Suprapubic skin (tissue), 4 donors: ENCODE results near the gene MEIOSIN. TPM values are rescaled to one million over a fixed set of nuclear protein-coding genes. Genes with fewer than 3 reads are reported as not detected.

Experiments
- DNase-seq, 2 donors: peaks; one replicate each; pipeline ENCODE4 v3.0.0-alpha.2; 2019; ENCODE audit warnings: low spot score in 2 of 2
- H3K27ac ChIP-seq: fragments of 200-600 bp; sonication (generic); one replicate; pipeline ENCODE4 v1.5.1; 2019
- H3K27me3 ChIP-seq: fragments of 200-600 bp; sonication (generic); one replicate; pipeline ENCODE4 v1.5.1; 2019
- H3K36me3 ChIP-seq: fragments of 200-600 bp; sonication (generic); one replicate; pipeline ENCODE4 v1.5.1; 2019
- H3K4me1 ChIP-seq: fragments of 200-600 bp; sonication (generic); one replicate; pipeline ENCODE4 v1.5.1; 2019
- H3K4me3 ChIP-seq: fragments of 200-600 bp; sonication (generic); one replicate; pipeline ENCODE4 v1.5.1; 2019; ENCODE audit warnings: mild to moderate bottlenecking
- H3K9me3 ChIP-seq: fragments of 200-600 bp; sonication (generic); one replicate; pipeline ENCODE4 v1.5.1; 2019
- CTCF ChIP-seq, 2 donors: fragments of 200-600 bp in 1 of 2; fragments of 450-650 bp in 1 of 2; sonication (generic) in 1 of 2; IDR thresholded peaks; one replicate each; pipeline ENCODE4 v1.5.1; 2016 to 2019; ENCODE audit warnings: antibody characterized with exemption in 2 of 2, mild to moderate bottlenecking in 1 of 2, moderate library complexity in 1 of 2
- EP300 ChIP-seq: sonication (generic); formaldehyde crosslinking; IDR thresholded peaks from one replicate; pipeline ENCODE4 v1.6.1; 2017; ENCODE audit warnings: antibody characterized with exemption
- POLR2A ChIP-seq, 2 donors: fragments of 450-650 bp; IDR thresholded peaks; one replicate each; pipeline ENCODE4 v1.6.1; 2017; ENCODE audit warnings: antibody characterized with exemption in 2 of 2, mild to moderate bottlenecking in 2 of 2, moderate library complexity in 2 of 2
- POLR2AphosphoS5 ChIP-seq, 3 donors: sonication (generic); formaldehyde crosslinking; IDR thresholded peaks; one replicate each; pipeline ENCODE4 v1.6.1; 2017; ENCODE audit warnings: antibody characterized with exemption in 3 of 3
- WGBS: methylation state at CpG from one replicate; pipeline ENCODE4 v1.1.5; 2018; 5-methylcytosine and 5-hydroxymethylcytosine counted together
- total RNA-seq, 4 donors: library from RNA; depleted of rRNA; stranded (reverse); fragments of >200 nt; gene quantifications; one replicate each; pipeline ENCODE4 v1.1.0, GENCODE V29; 2016

MEIOSIN gene
- total RNA-seq, 4 donors from 2014 or later = not detected

DNA sequence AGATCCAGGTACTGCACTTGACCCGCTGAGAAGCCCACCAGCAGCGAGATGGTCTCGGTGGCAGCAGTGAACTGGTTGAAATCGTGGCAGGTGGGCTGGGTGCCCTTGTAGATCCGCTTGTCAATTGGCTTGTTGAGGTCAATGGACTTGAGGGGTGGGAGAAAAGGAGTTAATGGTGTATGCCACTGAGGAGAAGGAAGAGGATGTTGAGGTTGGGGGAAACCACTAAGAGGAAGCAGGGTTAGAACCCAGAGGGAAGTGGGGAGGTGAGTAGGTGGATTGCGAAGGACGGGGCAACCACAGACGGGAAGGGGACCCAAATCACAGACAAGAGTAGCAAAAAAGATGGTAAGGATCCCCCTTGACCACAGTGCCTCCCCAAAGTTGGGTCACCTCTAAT, 57.7 kb downstream of the MEIOSIN start:
- peaks cover 37% of the 10 kb centered on the region for H3K36me3 ChIP-seq
- no peak overlapping the region for H3K27ac ChIP-seq

GRCh38 chr19:45791744-45792469, 58.7 kb downstream of the MEIOSIN start:
- Histone ChIP-seq H3K4me3 (peak overlapping the region; percentile 78), H3K27ac (peak overlapping the region; percentile 82), H3K27me3 (no peaks in the 10 kb centered on the region), H3K4me1 (peaks cover 24% of the 10 kb centered on the region), H3K9me3 (no peaks in the 10 kb centered on the region), H3K36me3 (peaks cover 27% of the 10 kb centered on the region)
- DNase-seq = no peak
- TF ChIP-seq POLR2AphosphoS5 (IDR thresholded peaks at IDR 0.05) = no peak
- no peak for TF ChIP-seq EP300
- TF ChIP-seq POLR2A (IDR thresholded peaks at IDR 0.05) = no peak
- TF ChIP-seq CTCF (IDR thresholded peaks at IDR 0.05) = no peak
- 13% methylated on average over 14 of the region's 31 CpGs for WGBS

More for the DNA sequence above, 57.7 kb downstream of the MEIOSIN start:
- Histone ChIP-seq H3K9me3 (no peaks in the 10 kb centered on the region), H3K4me3 (no peak overlapping the region), H3K27me3 (no peaks in the 10 kb centered on the region), H3K4me1 (peaks cover 27% of the 10 kb centered on the region)
- no peak for TF ChIP-seq EP300
- no peak for TF ChIP-seq CTCF (IDR thresholded peaks at IDR 0.05)
- TF ChIP-seq POLR2AphosphoS5 (IDR thresholded peaks at IDR 0.05) = no peak
- TF ChIP-seq POLR2A (IDR thresholded peaks at IDR 0.05) = no peak
- DNase-seq = no peak
- 78% methylated on average over 8 of the region's 8 CpGs for WGBS

DNA sequence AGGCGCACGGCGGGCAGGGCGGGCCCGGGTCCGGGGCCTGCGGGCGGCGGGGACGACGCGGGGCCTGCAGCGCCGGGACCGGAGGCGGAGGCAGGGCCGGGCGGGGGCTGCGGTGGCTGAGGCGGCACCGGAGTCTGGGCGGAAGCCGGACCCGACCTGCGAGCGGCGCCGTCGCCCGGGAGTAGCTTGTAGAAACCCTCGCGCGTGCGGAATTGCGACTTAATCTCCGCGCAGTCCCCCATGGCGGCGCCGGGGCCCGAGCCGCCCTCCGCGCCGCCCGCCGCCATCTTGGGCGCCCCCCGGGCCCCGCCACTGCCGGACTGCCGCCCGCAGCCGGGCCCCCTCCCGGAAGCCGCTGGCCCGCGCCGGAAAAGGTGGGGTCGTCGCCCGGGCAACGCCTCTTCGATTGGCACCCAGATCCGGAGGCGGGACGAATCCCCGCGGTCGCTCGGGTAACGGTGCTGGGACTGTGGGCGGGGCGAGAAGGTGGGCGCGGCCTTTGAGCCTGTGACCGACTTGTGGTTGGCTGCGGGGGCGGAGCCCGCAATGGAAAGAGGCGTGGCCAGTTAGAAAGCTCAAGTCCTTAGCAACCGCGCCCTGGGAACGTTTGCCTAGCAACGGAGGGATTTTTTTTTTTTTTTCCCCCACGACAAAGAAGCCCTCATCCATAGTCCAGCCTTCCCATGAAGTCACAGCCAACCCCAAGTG, 59.4 kb downstream of the MEIOSIN start, which contains the start of gene DMWD:
Gene DMWD, minus strand, starts transcription at position 376 of the 708 bp plus-strand sequence. Its CDS starts 89 bp downstream, at position 287.
- peaks cover 24% of the 10 kb centered on the region for H3K4me1 ChIP-seq
- under 1% methylated on average over 18 of the region's 86 CpGs for WGBS
- H3K9me3 ChIP-seq = no peaks in the 10 kb centered on the region
- H3K36me3 ChIP-seq = peaks cover 24% of the 10 kb centered on the region
- no peaks in the 10 kb centered on the region for H3K27me3 ChIP-seq
- peak; percentile 100 for DNase-seq
- TF ChIP-seq EP300 (no peak), POLR2A (IDR thresholded peaks at IDR 0.05) (peak in 1 of 2 donors; percentile 18), POLR2AphosphoS5 (IDR thresholded peaks at IDR 0.05) (peak in 1 of 3 donors; percentile 79), CTCF (IDR thresholded peaks at IDR 0.05) (no peak)
- H3K4me3 ChIP-seq = peak within 1 kb of the TSS; percentile 78
- peak within 1 kb of the TSS; percentile 82 for H3K27ac ChIP-seq

DNA sequence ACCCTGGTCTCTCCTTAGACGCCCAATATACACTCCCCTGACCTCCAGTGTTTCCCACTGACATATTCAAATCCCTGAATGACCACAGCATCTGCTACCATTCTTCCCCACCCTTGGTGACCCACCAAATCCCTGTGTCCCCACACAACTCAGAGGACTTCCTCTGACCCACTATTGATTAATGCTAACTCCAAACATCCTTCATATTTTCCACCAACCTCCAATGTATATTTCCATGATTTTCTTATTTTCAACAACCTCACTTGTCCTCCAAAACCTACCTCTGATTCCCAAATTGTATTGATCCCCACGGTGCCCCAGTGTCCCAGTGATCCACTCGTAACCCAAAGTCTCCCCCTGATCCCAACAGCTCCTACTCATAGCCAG, 59.9 kb downstream of the MEIOSIN start:
- Histone ChIP-seq H3K36me3 (peaks cover 18% of the 10 kb centered on the region), H3K4me1 (peaks cover 24% of the 10 kb centered on the region), H3K27ac (no peak overlapping the region), H3K4me3 (peak overlapping the region; percentile 78), H3K9me3 (no peaks in the 10 kb centered on the region), H3K27me3 (no peaks in the 10 kb centered on the region)
- WGBS = 36% methylated on average over 3 of the region's 3 CpGs
- TF ChIP-seq POLR2A (IDR thresholded peaks at IDR 0.05) = no peak
- TF ChIP-seq CTCF (IDR thresholded peaks at IDR 0.05) = no peak
- no peak for TF ChIP-seq EP300
- TF ChIP-seq POLR2AphosphoS5 (IDR thresholded peaks at IDR 0.05) = no peak
- no peak for DNase-seq

DNA sequence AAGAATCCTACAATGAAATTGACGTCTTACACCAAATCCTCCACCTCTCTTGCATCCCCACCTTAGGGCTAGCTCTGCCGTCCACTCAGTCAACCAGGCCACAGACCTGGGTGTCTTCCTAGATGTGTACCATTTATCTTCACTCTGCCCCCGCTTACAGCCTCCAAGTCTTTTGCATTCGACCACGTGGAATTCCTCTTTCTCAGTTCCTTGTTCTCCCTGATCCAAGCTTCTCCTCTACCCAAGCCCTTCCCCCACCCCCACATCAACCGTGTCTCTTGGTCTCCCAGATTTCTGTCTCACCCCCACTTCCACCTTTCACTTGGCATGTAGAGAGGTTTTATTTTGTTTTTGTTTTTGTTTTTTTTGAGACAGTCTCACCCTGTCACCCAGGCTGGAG, 60.6 kb downstream of the MEIOSIN start:
- Histone ChIP-seq H3K9me3 (no peaks in the 10 kb centered on the region), H3K4me1 (peaks cover 27% of the 10 kb centered on the region), H3K36me3 (peaks cover 11% of the 10 kb centered on the region), H3K27ac (no peak overlapping the region), H3K4me3 (no peak overlapping the region), H3K27me3 (no peaks in the 10 kb centered on the region)
- WGBS = 63% methylated on average over 6 of the region's 6 CpGs
- no peak for TF ChIP-seq POLR2A (IDR thresholded peaks at IDR 0.05)
- no peak for TF ChIP-seq EP300
- TF ChIP-seq CTCF (IDR thresholded peaks at IDR 0.05) = no peak
- TF ChIP-seq POLR2AphosphoS5 (IDR thresholded peaks at IDR 0.05) = no peak
- DNase-seq = no peak
